ENCODE data around the gene S100A1.

- no peak for TF ChIP-seq CTCF (IDR thresholded peaks at IDR 0.05; ENCODE audit: poor library complexity)
- no peak for TF ChIP-seq EZH2 (IDR thresholded peaks at IDR 0.05; ENCODE audit: borderline replicate concordance)
- no peak for TF ChIP-seq EZH2phosphoT487 (IDR thresholded peaks at IDR 0.05; ENCODE audit: low read depth, severe bottlenecking, unreplicated experiment)
These were observed 34.0 kb downstream of the S100A1 start for GRCh38 chr1:153662269-153662668.
